SJSA1 (cell line): ENCODE results near the gene KAZN. TPM values are rescaled to one million over a fixed set of nuclear protein-coding genes. Genes with fewer than 3 reads are reported as not detected.
A peak's percentile ranks its signal among the peaks of the same experiment; 100 is the strongest.

Source experiments
- DNase-seq, 2 experiments: peaks; one replicate each; pipeline ENCODE4 v3.0.0-alpha.2; 2015 to 2020; ENCODE audit warnings: low spot score in 2 of 2, low read depth in 1 of 2
- H3K27ac ChIP-seq: fragments of 250-450 bp; sonication (Bioruptor Pico); 2 replicates; pipeline ENCODE4 v1.5.1; 2020; ENCODE audit warnings: mild to moderate bottlenecking, moderate library complexity
- H3K27me3 ChIP-seq: fragments of 250-450 bp; sonication (Bioruptor Pico); replicated peaks from 2 replicates; pipeline ENCODE4 v1.5.1; 2020; ENCODE audit warnings: mild to moderate bottlenecking, moderate library complexity
- H3K36me3 ChIP-seq: fragments of 250-450 bp; sonication (Bioruptor Pico); 2 replicates; pipeline ENCODE4 v1.5.1; 2020; ENCODE audit warnings: mild to moderate bottlenecking
- H3K4me1 ChIP-seq: fragments of 250-450 bp; sonication (Bioruptor Pico); replicated peaks from 2 replicates; pipeline ENCODE4 v1.6.1; 2021; ENCODE audit warnings: mild to moderate bottlenecking
- H3K4me3 ChIP-seq: fragments of 250-450 bp; sonication (Bioruptor Pico); 2 replicates; pipeline ENCODE4 v1.5.1; 2020; ENCODE audit warnings: mild to moderate bottlenecking
- H3K9me3 ChIP-seq: fragments of 250-450 bp; sonication (Bioruptor Pico); replicated peaks from 2 replicates; pipeline ENCODE4 v1.5.1; 2020; ENCODE audit warnings: mild to moderate bottlenecking
- total RNA-seq: library from RNA; depleted of rRNA; stranded (reverse); fragments of >200 nt; shearing (Covaris generic); gene quantifications from 2 replicates; pipeline ENCODE4 v1.2.3, GENCODE V29; 2014

The KAZN gene
- total RNA-seq, 1 experiment from 2014 or later, result 4.2 TPM

DNA sequence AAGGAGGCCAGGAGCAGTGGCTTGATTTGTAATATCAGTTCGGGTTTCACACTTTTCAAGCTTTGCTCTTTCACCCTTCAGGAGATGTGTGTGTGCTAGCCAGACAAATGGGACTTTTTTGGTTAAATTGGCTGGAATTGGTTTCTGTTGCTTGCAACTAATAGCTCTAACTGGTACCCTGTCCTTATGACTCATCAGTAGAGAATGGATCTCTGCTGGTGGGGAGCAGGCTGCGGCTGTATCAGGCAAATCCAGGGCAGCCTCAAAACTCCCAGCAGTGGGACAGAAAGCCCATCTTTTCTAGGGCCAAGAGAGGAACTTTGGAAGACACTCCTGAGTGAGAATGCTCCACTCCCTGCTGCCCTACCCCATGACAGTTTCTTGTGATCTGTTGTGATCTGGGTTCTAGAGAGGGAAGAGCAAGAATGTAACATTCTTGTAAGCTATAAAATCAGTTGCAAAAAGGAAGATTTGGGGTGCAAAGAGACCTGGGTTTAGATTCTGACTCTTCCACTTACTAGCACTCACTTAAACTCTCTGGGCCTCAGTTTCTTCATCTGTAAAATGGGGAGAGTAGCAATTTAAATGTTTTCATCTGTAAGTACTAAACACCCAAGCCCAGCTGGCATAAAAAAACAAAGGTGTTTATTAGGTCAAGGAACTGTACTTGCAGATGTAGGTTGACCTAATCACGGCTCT lies 298.0 kb downstream of the KAZN start:
- no peaks in the 10 kb centered on the region for H3K36me3 ChIP-seq
- H3K4me1 ChIP-seq, result peaks cover 9% of the 10 kb centered on the region
- H3K27me3 ChIP-seq, result 0 out of 2 replicates have a peak, but pooled peaks cover 2% of the 10 kb centered on the region
- H3K9me3 ChIP-seq, result no peaks in the 10 kb centered on the region
- DNase-seq, result peak in 1 of 2 experiments; percentile 11
- H3K4me3 ChIP-seq, result no peak overlapping the region
- H3K27ac ChIP-seq, result no peak overlapping the region

DNA sequence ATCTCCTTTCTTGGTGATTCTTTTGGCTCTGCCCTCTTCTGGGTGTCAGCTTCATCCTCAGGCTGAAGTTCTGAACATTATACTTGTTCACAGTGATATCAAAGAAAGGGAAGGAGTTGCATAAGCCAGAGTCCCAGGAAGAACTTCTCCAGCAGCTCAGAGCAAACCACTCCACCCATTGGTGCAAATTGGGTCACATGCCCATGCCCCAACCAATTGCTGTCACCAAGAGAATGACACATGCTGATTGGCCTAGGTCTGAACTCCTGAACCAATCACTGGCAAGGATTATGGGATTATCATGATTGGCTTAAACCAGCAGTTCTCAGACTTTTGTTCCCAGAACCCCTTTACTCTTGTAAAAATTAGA lies 298.6 kb downstream of the KAZN start:
- peaks cover 9% of the 10 kb centered on the region for H3K4me1 ChIP-seq
- DNase-seq, result no peak

DNA sequence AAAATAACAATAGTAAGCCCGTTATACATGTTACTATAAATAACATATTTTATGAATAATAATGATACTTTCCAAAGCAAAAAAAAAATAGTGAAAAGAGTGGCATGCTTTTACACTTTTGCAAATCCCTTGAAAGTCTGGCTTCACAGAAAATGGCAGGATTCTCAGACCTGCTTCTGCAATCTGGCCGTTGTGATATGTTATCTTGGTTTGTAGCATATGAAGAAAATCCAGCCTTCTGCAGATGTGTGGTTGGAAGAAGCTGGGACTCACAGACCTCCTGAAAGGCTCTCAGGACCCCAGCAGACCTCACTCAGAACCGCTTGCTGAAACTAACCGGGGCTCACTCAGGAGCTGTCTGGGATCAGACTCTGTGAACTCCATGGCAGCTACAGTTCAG lies 299.1 kb downstream of the KAZN start:
- Histone ChIP-seq H3K27ac (no peak overlapping the region), H3K36me3 (no peaks in the 10 kb centered on the region), H3K27me3 (0 out of 2 replicates have a peak, but pooled peaks cover 2% of the 10 kb centered on the region), H3K4me1 (peaks cover 9% of the 10 kb centered on the region), H3K9me3 (no peaks in the 10 kb centered on the region), H3K4me3 (no peak overlapping the region)
- DNase-seq, result no peak

More for the DNA sequence above, 298.6 kb downstream of the KAZN start:
- Histone ChIP-seq H3K4me3 (no peak overlapping the region), H3K27ac (no peak overlapping the region), H3K9me3 (no peaks in the 10 kb centered on the region), H3K36me3 (no peaks in the 10 kb centered on the region), H3K27me3 (0 out of 2 replicates have a peak, but pooled peaks cover 2% of the 10 kb centered on the region)

DNA sequence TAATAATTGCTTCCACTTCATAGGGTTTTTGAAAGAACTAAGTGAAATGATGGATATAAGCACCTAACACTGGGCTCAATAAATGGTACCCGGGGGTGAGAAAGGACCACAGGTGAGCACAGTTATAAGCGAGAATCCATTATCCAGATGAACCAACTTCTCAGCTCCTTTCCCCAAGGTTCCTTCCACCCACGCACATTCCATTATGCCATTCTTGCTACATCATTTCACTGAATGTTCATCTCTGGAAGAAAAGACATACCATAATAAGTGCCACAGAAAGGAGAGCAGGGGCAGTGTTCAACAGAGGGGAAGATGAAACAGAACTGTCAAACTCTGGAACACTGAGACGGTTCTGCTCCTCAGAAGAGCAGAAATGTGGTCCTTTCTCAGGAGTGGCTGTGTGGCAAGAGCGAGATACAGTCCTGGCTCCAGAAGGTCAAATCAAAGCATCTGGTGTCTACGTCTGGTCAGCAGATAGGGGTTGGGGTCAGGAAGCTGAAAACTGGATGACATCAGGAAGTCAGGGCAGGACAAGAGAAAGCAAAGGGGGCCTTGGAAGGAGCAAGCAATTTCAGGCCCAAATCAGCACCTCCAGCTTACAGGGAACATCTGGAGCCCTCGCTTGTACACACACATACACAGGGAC lies 299.6 kb downstream of the KAZN start:
- Histone ChIP-seq H3K9me3 (no peaks in the 10 kb centered on the region), H3K4me1 (peaks cover 9% of the 10 kb centered on the region), H3K27ac (no peak overlapping the region), H3K27me3 (0 out of 2 replicates have a peak, but pooled peaks cover 2% of the 10 kb centered on the region), H3K4me3 (no peak overlapping the region), H3K36me3 (no peaks in the 10 kb centered on the region)
- DNase-seq, result no peak

DNA sequence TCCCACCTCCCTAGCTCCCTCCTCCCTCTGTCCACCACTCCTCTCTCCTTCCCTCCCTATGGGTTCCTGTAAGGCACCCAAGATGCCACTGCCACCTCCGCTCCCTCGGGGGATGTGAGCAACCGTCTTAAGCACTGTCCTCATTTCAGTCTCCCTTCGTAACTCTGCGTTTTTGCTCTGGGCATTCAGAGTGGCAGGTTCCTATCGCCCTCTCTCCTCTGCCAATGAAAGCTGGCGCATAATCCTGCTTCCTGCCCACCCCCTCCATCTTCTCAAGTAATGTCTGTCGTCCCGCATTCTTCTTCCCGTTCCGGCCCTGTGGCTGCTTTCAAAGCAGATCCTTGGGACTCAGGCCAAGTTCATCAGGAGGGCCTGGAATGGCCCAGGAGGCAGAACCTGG lies 301.2 kb downstream of the KAZN start:
- no peak overlapping the region for H3K4me3 ChIP-seq
- peaks cover 9% of the 10 kb centered on the region for H3K4me1 ChIP-seq
- H3K27me3 ChIP-seq, result 0 out of 2 replicates have a peak, but pooled peaks cover 2% of the 10 kb centered on the region
- DNase-seq, result no peak
- H3K9me3 ChIP-seq, result no peaks in the 10 kb centered on the region
- no peaks in the 10 kb centered on the region for H3K36me3 ChIP-seq
- no peak overlapping the region for H3K27ac ChIP-seq

DNA sequence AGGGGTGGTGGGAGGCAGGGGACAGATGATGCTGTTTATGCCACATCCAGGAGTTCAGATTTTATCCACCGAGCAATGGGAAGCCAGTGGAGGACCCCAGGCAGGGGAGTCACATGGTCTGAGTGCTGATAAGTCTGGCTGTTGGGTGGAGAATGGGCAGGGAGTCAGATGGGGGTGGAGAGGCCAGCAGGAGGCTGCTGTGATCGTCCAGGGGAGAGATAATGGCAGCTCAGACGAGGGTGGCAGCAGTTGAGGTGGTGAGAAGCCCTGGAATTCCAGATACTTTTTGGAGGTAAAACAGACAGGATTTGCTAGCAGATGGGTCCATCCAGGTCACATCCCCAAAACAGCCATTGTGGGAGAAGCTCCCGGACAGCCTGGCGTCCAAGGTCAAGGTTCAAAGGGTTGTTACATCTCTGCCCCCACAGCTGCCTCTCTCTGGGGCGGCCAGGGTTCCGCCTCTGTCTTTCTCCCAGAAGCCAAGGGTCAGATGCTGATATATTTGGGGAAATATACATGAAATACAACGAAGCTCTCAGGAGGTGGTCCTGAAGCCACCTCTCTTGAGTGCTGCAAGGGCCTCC lies 303.0 kb downstream of the KAZN start:
- Histone ChIP-seq H3K36me3 (no peaks in the 10 kb centered on the region), H3K4me3 (no peak overlapping the region), H3K4me1 (peaks cover 6% of the 10 kb centered on the region), H3K27ac (no peak overlapping the region), H3K27me3 (0 out of 2 replicates have a peak, but pooled peaks cover 2% of the 10 kb centered on the region), H3K9me3 (no peaks in the 10 kb centered on the region)
- no peak for DNase-seq

DNA sequence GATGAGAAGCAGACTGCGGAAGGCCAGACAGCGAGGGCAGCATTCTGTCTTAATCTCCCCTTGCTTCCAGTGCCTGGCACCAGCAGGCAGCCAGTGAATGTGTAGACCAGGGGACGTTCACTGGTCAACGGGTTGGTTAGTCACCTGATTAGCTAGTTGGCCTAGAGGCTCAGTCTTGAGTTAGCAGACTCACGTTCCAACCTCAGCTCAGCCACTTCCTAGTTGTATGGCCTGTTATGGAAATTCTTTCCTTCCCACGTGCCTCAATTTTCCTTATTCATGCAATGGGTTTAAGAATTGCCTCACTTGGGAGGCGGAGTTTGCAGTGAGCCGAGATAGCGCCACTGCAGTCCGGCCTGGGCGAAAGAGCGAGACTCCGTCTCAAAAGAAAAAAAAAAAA lies 305.4 kb downstream of the KAZN start:
- Histone ChIP-seq H3K36me3 (no peaks in the 10 kb centered on the region), H3K27me3 (no peaks in the 10 kb centered on the region), H3K4me1 (no peaks in the 10 kb centered on the region), H3K9me3 (no peaks in the 10 kb centered on the region), H3K4me3 (no peak overlapping the region), H3K27ac (no peak overlapping the region)
- DNase-seq, result no peak

DNA sequence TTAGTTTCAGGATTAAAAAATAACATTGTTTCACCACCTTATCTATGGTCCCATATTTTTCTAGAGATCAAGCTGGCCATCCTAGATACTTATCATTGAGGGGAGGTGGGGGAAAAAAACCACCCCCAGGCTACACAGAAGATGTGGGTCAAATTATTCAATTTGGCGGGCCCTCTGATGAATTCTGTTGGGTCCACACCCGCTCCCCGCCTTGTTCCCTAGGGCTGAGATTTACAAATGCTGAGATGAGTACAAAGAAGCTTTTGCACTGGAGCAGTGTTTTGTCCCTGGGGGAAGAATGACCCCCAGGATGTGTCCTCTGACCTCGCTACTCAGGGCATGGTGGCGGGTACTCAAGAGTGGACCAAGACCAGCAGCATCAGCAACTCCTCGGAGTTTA lies 308.2 kb downstream of the KAZN start:
- no peaks in the 10 kb centered on the region for H3K36me3 ChIP-seq
- DNase-seq, result no peak
- peaks cover 8% of the 10 kb centered on the region for H3K4me1 ChIP-seq
- H3K27me3 ChIP-seq, result no peaks in the 10 kb centered on the region
- H3K9me3 ChIP-seq, result no peaks in the 10 kb centered on the region
- no peak overlapping the region for H3K27ac ChIP-seq
- H3K4me3 ChIP-seq, result no peak overlapping the region

DNA sequence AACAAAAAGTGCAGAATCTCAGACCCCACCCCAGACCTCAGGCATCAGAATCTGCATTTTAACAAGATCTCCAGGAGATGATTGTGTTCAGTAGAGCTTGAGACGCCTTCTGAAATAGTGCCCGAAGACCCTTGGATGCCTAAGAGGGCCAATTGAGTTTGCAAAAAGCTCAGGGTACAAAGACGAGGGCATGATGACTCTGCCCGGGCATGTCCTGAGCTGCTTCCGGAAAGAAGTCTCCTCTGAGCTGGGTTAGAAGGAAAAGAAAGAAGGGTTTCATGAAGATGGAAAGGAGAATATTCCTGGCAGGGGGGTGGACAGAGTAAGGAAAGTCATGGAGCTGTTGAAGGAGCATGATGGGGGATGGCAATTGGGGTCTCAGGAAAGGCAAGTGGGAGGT lies 308.9 kb downstream of the KAZN start:
- peaks cover 8% of the 10 kb centered on the region for H3K4me1 ChIP-seq
- no peaks in the 10 kb centered on the region for H3K36me3 ChIP-seq
- DNase-seq, result no peak
- H3K27me3 ChIP-seq, result no peaks in the 10 kb centered on the region
- H3K9me3 ChIP-seq, result no peaks in the 10 kb centered on the region
- H3K4me3 ChIP-seq, result no peak overlapping the region
- H3K27ac ChIP-seq, result no peak overlapping the region

DNA sequence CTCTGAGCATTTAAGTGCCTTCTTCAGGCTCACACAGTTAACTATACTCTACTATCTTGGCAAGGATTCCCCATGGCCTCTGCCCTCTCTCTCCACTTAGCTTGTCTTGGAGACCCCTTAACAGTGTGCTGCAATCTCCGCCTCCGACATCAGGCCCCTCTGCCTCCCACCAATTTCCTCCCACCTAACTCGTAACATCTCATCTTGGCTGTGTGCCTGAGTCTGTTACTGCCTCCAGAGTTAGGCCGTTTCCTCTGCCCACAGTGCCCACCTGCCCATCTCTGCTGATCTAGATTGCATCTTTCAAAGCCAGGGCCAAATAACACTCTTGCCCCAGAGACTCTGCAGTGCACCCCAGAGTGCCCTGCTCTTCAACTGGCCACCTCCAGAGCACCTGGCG lies 310.8 kb downstream of the KAZN start:
- no peak for DNase-seq
- Histone ChIP-seq H3K4me1 (peaks cover 8% of the 10 kb centered on the region), H3K36me3 (no peaks in the 10 kb centered on the region), H3K9me3 (no peaks in the 10 kb centered on the region), H3K27ac (no peak overlapping the region), H3K4me3 (no peak overlapping the region), H3K27me3 (no peaks in the 10 kb centered on the region)

DNA sequence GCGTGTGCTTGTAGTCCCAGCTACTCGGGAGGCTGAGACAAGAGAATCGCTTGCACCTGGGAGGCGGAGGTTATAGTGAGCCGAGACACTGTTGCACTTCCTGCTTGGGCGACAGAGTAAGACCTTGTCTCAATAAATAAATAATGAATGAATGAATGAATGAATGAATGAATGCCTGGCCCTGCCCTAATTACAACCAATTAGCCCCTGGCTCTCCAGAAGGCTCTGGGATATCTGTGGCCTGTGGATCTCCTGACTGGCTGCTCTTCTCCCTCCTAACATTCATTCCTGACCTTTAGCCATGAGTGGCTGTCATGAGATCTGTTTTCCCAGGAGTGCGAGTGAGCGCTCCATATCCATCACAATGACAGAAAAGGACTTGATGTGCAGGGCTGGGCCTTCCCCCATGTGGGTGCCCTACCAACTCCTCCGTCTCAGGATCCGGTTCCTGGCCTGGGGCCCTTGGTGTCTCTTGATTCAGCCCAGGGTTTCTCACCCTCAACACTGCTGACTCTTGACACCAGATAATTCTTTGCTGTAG lies 311.5 kb downstream of the KAZN start:
- no peaks in the 10 kb centered on the region for H3K27me3 ChIP-seq
- no peaks in the 10 kb centered on the region for H3K9me3 ChIP-seq
- DNase-seq, result no peak
- H3K36me3 ChIP-seq, result no peaks in the 10 kb centered on the region
- H3K4me1 ChIP-seq, result peaks cover 8% of the 10 kb centered on the region
- no peak overlapping the region for H3K27ac ChIP-seq
- H3K4me3 ChIP-seq, result no peak overlapping the region

DNA sequence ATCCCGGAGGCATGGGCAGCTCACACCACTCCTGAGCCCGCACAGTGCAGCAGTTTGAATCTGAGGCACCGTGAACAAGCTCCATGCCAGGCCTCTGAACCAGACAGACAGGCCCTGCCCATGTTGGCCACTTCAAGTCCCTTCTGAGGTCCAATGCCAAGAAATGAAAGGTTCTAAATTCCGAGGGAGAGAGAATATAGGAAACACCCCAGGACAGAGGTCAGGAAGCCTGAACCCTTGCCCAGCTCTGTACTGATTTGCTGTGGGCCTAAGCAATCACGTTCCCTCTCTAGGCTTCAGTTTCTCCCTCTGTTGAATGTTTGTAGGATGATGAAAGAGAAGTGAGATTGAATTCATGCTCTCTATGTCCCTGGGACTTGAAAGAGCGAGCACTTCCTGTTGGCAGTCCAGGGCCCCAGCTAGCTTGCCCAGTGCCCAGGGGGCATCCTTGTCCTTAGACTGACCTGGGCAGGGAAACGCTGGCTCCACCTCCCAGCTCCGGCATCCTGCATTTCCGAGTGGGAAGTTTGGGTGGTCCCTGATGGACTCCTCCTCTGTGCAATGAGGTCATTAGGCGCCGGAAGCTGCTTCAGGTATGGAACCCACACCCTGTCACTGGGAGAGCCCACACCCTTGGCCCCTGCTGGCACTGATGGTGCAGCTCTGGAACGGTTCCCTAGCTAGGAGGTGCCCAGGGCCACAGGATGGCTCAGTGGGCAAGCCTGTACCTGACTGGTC lies 312.7 kb downstream of the KAZN start:
- no peak for DNase-seq
- no peaks in the 10 kb centered on the region for H3K36me3 ChIP-seq

DNA sequence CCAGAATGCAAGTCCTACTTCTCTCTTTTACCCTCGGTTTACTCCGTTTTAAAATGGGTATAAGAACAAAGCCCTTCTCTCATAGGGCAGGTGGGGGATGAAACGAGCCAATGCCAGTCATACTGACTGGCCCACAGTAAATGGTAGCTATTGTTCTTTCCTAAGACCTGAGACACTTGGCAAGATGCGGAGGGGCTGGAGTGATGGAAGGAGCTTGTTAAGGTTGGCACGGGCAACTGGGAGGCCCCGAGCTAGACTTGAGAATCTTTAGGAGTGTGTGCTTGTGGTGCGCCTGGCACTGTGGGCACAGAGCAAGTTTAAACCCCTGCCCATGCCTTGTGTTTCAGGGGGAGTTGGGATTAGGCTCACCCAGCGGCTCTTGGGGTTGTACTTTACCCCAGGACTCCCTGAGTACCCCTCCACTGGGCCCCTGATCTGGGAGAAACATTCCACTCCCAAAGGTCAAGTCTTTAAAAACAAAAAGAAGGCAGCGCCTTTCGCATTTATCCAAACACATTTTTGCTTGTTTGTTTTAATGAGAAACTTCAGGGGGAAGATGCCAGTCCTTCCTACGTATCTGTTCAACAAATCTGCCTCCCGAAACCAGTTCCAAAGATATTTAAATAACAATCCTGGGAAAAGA lies 314.5 kb downstream of the KAZN start:
- no peak overlapping the region for H3K4me3 ChIP-seq
- no peak overlapping the region for H3K27ac ChIP-seq
- H3K27me3 ChIP-seq, result no peaks in the 10 kb centered on the region
- H3K36me3 ChIP-seq, result no peaks in the 10 kb centered on the region
- H3K4me1 ChIP-seq, result peaks cover 8% of the 10 kb centered on the region
- DNase-seq, result no peak
- H3K9me3 ChIP-seq, result no peaks in the 10 kb centered on the region

More for the DNA sequence above, 312.7 kb downstream of the KAZN start:
- H3K4me3 ChIP-seq, result no peak overlapping the region
- no peaks in the 10 kb centered on the region for H3K9me3 ChIP-seq
- H3K4me1 ChIP-seq, result peaks cover 8% of the 10 kb centered on the region
- H3K27me3 ChIP-seq, result no peaks in the 10 kb centered on the region
- no peak overlapping the region for H3K27ac ChIP-seq
